Transverse colon (tissue), 4 donors: ENCODE results near the gene NAE1.
"Not testable (repeated sequence)": the region's sequence is repeated elsewhere in the genome, so short reads cannot be mapped to it uniquely, and the experiment has no call there.

Experiments used
- CTCF ChIP-seq, 5 experiments: fragments of 200-600 bp in 3 of 5; fragments of 450-650 bp in 2 of 5; sonication (generic) in 3 of 5; IDR thresholded peaks; 1 replicate in 2 of 5; 2 replicates in 3 of 5; pipeline ENCODE4 v1.5.1; 2016 to 2017; ENCODE audit warnings: antibody characterized with exemption in 5 of 5, inconsistent platforms in 3 of 5, mild to moderate bottlenecking in 2 of 5, moderate library complexity in 1 of 5
- EP300 ChIP-seq: sonication (generic); formaldehyde crosslinking; IDR thresholded peaks from one replicate; pipeline ENCODE4 v1.6.1; 2017; ENCODE audit warnings: antibody characterized with exemption, low read depth
- POLR2A ChIP-seq: fragments of 450-650 bp; IDR thresholded peaks from one replicate; pipeline ENCODE4 v1.6.1; 2016; ENCODE audit warnings: antibody characterized with exemption, mild to moderate bottlenecking, moderate library complexity
- POLR2AphosphoS5 ChIP-seq, 3 donors: sonication (generic); formaldehyde crosslinking; IDR thresholded peaks; one replicate each; pipeline ENCODE4 v1.6.1; 2016; ENCODE audit warnings: antibody characterized with exemption in 3 of 3

GRCh38 chr16:66871363-66871762 lies 40.6 kb upstream of the NAE1 start:
- not testable (repeated sequence) for TF ChIP-seq POLR2A; CTCF (IDR thresholded peaks at IDR 0.05); EP300; POLR2AphosphoS5 (IDR thresholded peaks at IDR 0.05)
